ENCODE results near the gene CD40.

Gene CD40

DNA sequence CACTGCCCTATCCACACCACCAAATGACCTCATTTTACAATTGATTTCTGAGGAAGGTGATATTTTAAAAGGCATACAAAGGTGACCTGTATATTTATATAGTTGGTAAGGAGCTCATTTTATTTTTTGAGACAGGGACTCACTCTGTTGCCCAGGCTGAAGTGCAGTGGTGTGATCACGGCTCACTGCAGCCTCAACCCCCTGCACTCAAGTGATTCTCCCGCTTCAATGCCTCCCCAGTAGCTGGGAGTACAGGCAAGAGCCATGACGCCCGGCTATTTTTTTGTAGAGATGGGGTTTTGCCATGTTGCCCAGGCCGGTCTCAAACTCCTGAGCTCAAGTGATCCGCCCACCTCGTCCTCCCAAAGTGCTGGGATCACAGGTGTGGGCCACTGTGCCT is 41.3 kb upstream of the CD40 start:
- H3K4me3 ChIP-seq (replicated peaks; ENCODE audit: low read depth, low read length), result no peak overlapping the region
- DNase-seq (ENCODE audit: low read depth), result no peak
- TF ChIP-seq, protein P1, sequence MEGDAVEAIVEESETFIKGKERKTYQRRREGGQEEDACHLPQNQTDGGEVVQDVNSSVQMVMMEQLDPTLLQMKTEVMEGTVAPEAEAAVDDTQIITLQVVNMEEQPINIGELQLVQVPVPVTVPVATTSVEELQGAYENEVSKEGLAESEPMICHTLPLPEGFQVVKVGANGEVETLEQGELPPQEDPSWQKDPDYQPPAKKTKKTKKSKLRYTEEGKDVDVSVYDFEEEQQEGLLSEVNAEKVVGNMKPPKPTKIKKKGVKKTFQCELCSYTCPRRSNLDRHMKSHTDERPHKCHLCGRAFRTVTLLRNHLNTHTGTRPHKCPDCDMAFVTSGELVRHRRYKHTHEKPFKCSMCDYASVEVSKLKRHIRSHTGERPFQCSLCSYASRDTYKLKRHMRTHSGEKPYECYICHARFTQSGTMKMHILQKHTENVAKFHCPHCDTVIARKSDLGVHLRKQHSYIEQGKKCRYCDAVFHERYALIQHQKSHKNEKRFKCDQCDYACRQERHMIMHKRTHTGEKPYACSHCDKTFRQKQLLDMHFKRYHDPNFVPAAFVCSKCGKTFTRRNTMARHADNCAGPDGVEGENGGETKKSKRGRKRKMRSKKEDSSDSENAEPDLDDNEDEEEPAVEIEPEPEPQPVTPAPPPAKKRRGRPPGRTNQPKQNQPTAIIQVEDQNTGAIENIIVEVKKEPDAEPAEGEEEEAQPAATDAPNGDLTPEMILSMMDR (IDR thresholded peaks at IDR 0.05; ENCODE audit: low read length, missing control alignments), result no peak

DNA sequence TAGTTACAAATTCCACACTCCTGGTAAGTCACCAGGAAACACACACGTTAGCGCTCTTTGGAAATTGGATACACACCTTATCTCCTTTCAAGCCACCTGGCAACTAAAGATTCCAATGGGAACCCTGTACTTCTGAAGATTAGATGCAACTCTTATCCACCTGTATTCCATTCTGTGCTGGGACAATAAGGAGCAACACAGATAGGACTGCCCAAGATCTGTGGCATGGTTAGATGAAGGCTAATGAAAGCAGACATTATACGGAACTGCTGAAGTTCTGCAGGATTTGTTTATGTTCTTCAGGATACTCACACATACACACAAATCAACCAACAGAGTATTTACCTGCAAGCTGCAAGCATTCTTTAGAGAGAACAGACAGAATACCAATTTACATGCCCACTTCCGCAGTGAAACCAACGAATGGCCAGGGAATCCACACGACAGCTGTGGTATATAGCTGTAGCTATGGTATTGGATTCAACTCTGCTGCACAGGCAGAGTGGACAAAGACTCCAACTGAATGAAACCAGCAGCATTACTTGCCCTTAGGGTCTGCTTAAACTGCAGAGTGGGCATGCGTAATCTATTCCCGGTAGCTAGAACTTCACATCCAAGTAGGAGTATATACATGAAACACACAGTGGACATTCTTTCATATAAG is 40.3 kb upstream of the CD40 start:
- DNase-seq (ENCODE audit: low read depth), result no peak
- TF ChIP-seq, protein P1 (IDR thresholded peaks at IDR 0.05; ENCODE audit: low read length, missing control alignments), result no peak
- H3K4me3 ChIP-seq (replicated peaks; ENCODE audit: low read depth, low read length), result no peak overlapping the region

DNA sequence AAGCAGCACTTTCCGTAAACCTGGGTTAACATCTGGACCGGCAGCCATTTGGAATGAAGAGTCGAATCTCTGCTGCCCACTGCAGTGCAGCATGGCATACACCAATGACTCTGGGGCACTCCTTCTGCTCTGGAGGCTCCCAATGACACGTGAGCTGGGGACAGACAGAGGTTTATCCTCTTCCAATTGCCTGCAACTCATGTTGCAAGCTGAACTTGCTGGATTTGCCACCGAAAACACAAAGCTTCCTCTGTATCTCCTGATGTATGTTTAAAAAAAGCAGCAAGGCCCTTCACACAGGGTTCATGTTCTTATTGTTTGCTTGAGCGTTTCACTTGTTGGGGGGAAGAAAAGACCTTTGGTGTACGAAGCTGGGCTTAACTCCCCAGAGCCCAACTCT is 39.2 kb upstream of the CD40 start:
- TF ChIP-seq, protein P1 (IDR thresholded peaks at IDR 0.05; ENCODE audit: low read length, missing control alignments), result no peak
- H3K4me3 ChIP-seq (replicated peaks; ENCODE audit: low read depth, low read length), result no peak overlapping the region
- no peak for DNase-seq (ENCODE audit: low read depth)

DNA sequence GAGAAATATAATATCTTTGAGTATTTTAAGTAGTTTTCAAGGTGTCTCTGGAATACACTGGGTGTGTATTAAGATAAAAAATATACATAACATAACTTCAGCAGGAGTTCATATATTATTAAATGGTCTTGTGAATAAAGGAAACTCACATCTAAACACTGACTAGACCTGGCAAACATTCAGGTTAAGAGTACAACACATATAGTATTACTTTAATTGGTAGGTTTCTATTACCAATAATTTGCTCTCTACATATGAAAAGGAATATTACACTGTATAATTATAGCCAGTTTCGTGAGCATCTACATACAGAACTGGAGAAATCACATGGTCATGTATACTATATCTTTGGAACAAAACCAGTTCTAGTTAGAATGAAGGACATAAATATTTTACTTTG is 37.0 kb upstream of the CD40 start:
- TF ChIP-seq, protein P1 (IDR thresholded peaks at IDR 0.05; ENCODE audit: low read length, missing control alignments), result no peak
- DNase-seq (ENCODE audit: low read depth), result no peak

DNA sequence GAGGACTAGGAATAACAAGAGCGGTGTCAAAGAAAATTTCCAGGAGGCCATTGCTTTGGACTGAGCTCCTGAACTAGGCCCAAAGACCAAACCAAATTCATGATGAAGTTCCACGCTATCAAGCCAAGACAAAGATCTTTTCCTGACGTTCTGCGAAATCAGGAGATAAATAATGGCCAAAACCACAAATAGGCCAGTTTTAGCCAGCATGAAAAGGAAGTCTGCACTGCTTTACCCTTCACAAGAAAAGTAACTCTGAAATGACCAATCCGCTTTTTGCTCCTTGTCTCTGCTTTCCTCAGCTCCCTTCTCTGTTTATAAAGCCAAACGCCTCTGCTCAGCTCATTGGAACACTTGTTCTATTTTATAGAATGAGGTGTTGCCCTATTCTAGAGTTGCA is 35.0 kb upstream of the CD40 start:
- TF ChIP-seq, protein P1 (IDR thresholded peaks at IDR 0.05; ENCODE audit: low read length, missing control alignments), result no peak
- no peak for DNase-seq (ENCODE audit: low read depth)
- H3K4me3 ChIP-seq (replicated peaks; ENCODE audit: low read depth, low read length), result no peak overlapping the region

More for the DNA sequence above, 37.0 kb upstream of the CD40 start:
- H3K4me3 ChIP-seq (replicated peaks; ENCODE audit: low read depth, low read length), result no peak overlapping the region

DNA sequence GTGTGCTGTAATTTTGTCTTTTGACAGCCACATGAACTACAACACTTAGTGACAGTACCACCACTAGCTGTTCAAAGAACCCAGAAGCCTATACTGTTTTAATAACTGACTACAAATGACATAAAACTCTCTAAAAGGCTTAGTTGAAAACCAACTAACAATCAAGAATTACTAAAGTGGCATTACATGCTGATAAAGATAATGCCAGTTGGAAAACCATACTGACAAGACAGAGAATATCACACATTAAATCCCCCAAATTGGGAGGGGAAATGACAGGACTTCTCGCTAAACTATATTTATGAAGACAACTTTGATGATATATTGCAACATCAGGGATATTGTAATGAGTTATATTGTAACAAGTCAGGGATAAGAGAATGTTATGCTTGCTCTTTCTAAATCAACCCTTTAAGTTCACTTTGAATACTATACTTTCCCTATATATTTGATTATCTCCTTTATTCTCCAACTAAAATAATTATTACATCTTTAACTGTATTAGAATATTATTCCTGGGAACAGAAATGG is 34.5 kb upstream of the CD40 start:
- no peak overlapping the region for H3K4me3 ChIP-seq (replicated peaks; ENCODE audit: low read depth, low read length)
- no peak for DNase-seq (ENCODE audit: low read depth)
- TF ChIP-seq, protein P1 (IDR thresholded peaks at IDR 0.05; ENCODE audit: low read length, missing control alignments), result no peak

DNA sequence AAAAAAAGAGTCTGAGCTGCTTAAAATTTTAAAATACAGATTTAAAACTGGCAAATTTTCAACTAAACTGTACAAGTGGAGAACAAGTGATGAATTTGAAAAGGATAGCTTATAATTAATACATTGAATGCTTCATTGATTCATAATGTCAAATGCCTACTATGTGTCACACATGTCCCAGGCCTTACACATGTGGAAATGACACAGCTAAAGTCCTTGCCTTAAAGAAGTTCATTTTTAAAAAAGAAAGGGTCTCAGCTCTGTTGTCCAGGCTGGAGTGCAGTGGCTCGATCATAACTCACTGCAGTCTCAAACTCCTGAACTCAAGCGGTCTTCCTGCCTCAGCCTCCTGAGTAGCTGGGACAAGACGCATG is 33.3 kb upstream of the CD40 start:
- TF ChIP-seq, protein P1 (IDR thresholded peaks at IDR 0.05; ENCODE audit: low read length, missing control alignments), result no peak
- H3K4me3 ChIP-seq (replicated peaks; ENCODE audit: low read depth, low read length), result no peak overlapping the region
- DNase-seq (ENCODE audit: low read depth), result no peak
